H1 (cell line): Measurements from ENCODE around the gene CCDC92B.

Experiments used
- CREB1 ChIP-seq: IDR thresholded peaks from 2 replicates; pipeline ENCODE4 v1.6.1; 2012; ENCODE audit warnings: inconsistent platforms
- CTCF ChIP-seq, 3 experiments: IDR thresholded peaks; 1 replicate in 2 of 3; 2 replicates in 1 of 3; pipeline versions ENCODE4 v1.5.1 to v1.6.1; 2011; ENCODE audit warnings: low read length in 3 of 3, mild to moderate bottlenecking in 3 of 3, inconsistent platforms in 2 of 3, low read depth in 1 of 3, moderate library complexity in 1 of 3; ENCODE audit not compliant: insufficient read depth in 1 of 3; ENCODE audit errors: control extremely low read depth in 1 of 3
- EP300 ChIP-seq, 2 experiments: IDR thresholded peaks; 1 replicate in 1 of 2; 2 replicates in 1 of 2; pipeline ENCODE4 v1.6.1; 2011 to 2012; ENCODE audit warnings: low read depth in 2 of 2, low read length in 2 of 2, mild to moderate bottlenecking in 2 of 2, borderline replicate concordance in 1 of 2, inconsistent platforms in 1 of 2, moderate library complexity in 1 of 2
- POLR2AphosphoS5 ChIP-seq: IDR thresholded peaks from 2 replicates; pipeline ENCODE4 v1.6.1; 2011; ENCODE audit warnings: low read depth, low read length
- YY1 ChIP-seq: IDR thresholded peaks from 2 replicates; pipeline ENCODE4 v1.6.1; 2011; ENCODE audit warnings: low read depth, mild to moderate bottlenecking, low read length

DNA sequence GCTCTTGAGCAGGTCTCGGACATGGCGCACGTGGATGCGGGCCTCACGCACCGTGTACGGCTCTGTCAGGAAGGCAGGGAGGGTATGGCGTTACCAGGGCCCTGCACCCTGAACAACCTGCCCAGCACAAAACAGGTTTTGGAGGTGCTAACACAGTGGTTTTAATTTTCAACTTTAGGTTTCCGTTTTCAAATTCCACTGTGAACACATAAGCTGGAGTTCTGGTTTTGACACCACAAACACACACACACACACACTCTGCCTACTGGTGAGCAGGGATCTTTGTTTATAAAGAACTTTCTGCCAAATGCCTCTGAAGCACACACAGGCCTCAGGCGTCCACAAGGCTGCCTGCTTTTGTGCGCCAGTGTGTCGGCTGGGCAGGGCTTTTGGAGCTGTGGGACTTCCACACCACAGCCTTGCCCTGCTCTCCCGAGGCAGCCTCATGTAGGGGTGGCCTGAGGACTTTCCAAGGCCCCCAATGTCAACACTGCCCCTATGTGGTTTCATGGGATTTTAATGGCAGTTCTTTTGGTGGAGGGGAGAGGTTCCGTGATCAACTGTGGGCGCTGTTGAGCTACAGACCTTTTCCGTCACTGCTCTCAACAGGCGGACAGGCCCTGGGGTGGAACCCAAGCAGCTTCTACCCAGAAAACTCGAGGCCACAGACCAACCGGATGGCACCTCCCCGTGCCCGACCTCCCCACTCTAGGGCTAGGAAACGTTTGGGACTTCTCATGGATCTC lies 47.3 kb downstream of the CCDC92B start:
- peak; percentile 28 to 63 (median 51) for TF ChIP-seq CTCF (IDR thresholded peaks at IDR 0.05; ENCODE audit: control extremely low read depth in 1 of 3, insufficient read depth in 1 of 3, low read depth in 1 of 3, low read length in 3 of 3)
- TF ChIP-seq EP300 (IDR thresholded peaks at IDR 0.05; ENCODE audit: borderline replicate concordance in 1 of 2, low read depth in 2 of 2, low read length in 2 of 2) = no peak
- no peak for TF ChIP-seq CREB1
- no peak for TF ChIP-seq POLR2AphosphoS5
- TF ChIP-seq YY1 = no peak
